K562 (cell line): ENCODE data around the gene TEX54. TPM values are rescaled to one million over a fixed set of nuclear protein-coding genes. Genes with fewer than 3 reads are reported as not detected.
A peak's percentile ranks its signal among the peaks of the same experiment; 100 is the strongest.

Source experiments
- CREB3L1 ChIP-seq: fragments of 450-650 bp; IDR thresholded peaks from 2 replicates; pipeline ENCODE4 v1.6.1; 2014; ENCODE audit warnings: low read depth, mild to moderate bottlenecking, moderate library complexity, borderline replicate concordance
- GABPB1 ChIP-seq: sonication (generic); formaldehyde crosslinking; IDR thresholded peaks from 2 replicates; pipeline ENCODE4 v1.8.0; 2022; ENCODE audit warnings: mild to moderate bottlenecking, missing genetic modification reagents
- KLF13 ChIP-seq: fragments of 450-650 bp; IDR thresholded peaks from 2 replicates; pipeline ENCODE4 v1.6.1; 2016; ENCODE audit warnings: missing genetic modification characterization, low read depth, mild to moderate bottlenecking, missing compliant biosample characterization, moderate library complexity, borderline replicate concordance
- L3MBTL2 ChIP-seq: fragments of 450-650 bp; IDR thresholded peaks from 2 replicates; pipeline ENCODE4 v1.6.1; 2016; ENCODE audit warnings: mild to moderate bottlenecking, moderate library complexity
- MECOM ChIP-seq: fragments of 250-450 bp; sonication (Bioruptor Pico); IDR thresholded peaks from 2 replicates; pipeline ENCODE4 v1.8.0; 2022; ENCODE audit warnings: inconsistent platforms
- NFIC ChIP-seq: fragments of 450-650 bp; IDR thresholded peaks from 2 replicates; pipeline ENCODE4 v1.6.1; 2017; ENCODE audit warnings: mild to moderate bottlenecking, inconsistent platforms
- NR1H2 ChIP-seq: sonication (generic); formaldehyde crosslinking; IDR thresholded peaks from 2 replicates; pipeline ENCODE4 v1.4.0; 2020; ENCODE audit warnings: mild to moderate bottlenecking, missing genetic modification reagents
- POLR2A ChIP-seq: fragments of 450-650 bp; conservative IDR thresholded peaks from 2 replicates; pipeline ENCODE4 v1.6.1; 2016
- POLR2B ChIP-seq: fragments of 450-650 bp; IDR thresholded peaks from 2 replicates; pipeline ENCODE4 v1.6.1; 2018; ENCODE audit warnings: low read depth; ENCODE audit not compliant: partially characterized antibody
- TCF7L2 ChIP-seq: fragments of 150-350 bp; IDR thresholded peaks from 2 replicates; pipeline ENCODE4 v1.6.1; 2016; ENCODE audit warnings: low read depth, mild to moderate bottlenecking, low read length, moderate library complexity
- TRIM24 ChIP-seq, 2 experiments: fragments of 450-650 bp; IDR thresholded peaks; 2 replicates each; pipeline ENCODE4 v1.6.1; 2016
- ZNF124 ChIP-seq: sonication (generic); formaldehyde crosslinking; IDR thresholded peaks from 2 replicates; pipeline ENCODE4 v1.8.1; 2022; ENCODE audit warnings: missing genetic modification reagents
- ZNF561 ChIP-seq: fragments of 450-650 bp; formaldehyde crosslinking; conservative IDR thresholded peaks from 2 replicates; pipeline ENCODE4 v1.4.0; 2020; ENCODE audit warnings: mild to moderate bottlenecking, moderate library complexity
- ZNF639 ChIP-seq, 2 experiments: fragments of 200-800 bp in 1 of 2; sonication (Bioruptor generic) in 1 of 2; sonication (generic) in 1 of 2; formaldehyde crosslinking in 1 of 2; IDR thresholded peaks in 1 of 2; conservative IDR thresholded peaks in 1 of 2; 2 replicates each; pipeline versions ENCODE4 v1.5.0 to v1.6.1; 2016 to 2020; ENCODE audit warnings: missing compliant biosample characterization in 1 of 2, missing genetic modification characterization in 1 of 2, missing genetic modification reagents in 1 of 2
- polyA plus RNA-seq, 8 experiments: library from polyadenylated mRNA; depleted of rRNA in 4 of 8; stranded (reverse) in 5 of 8; unstranded in 3 of 8; fragments of >200 nt; fragmentation: Nextera tagmentation in 2 of 8; fragmentation: Illumina TruSeq in 1 of 8; extraction: Ambion mirVana in 2 of 8; extraction: Trizol in 1 of 8; gene quantifications; 2 replicates each; pipeline versions ENCODE4 v1.2.1 to v1.2.3, GENCODE V29; 2011 to 2014; ENCODE audit warnings: inconsistent platforms in 1 of 8, missing spikeins in 1 of 8
- total RNA-seq, 7 experiments: library from RNA; depleted of rRNA in 6 of 7; stranded (reverse); fragments of >200 nt in 6 of 7; fragmentation: Illumina TruSeq in 2 of 7; extraction: Trizol in 2 of 7; gene quantifications; 2 replicates each; pipeline versions ENCODE4 v1.2.1 to v1.2.3, GENCODE V29; 2011 to 2021; ENCODE audit warnings: low replicate concordance in 1 of 7
- TF ChIP-seq, protein P1 (sequence below), 2 experiments: fragments of 450-650 bp; IDR thresholded peaks; 2 replicates each; pipeline ENCODE4 v1.6.1; 2016; ENCODE audit warnings: mild to moderate bottlenecking in 2 of 2, borderline replicate concordance in 1 of 2, low read depth in 1 of 2, moderate library complexity in 1 of 2
- TF ChIP-seq, protein P2 (sequence below): sonication (generic); formaldehyde crosslinking; IDR thresholded peaks from 2 replicates; pipeline ENCODE4 v1.8.0; 2022; ENCODE audit warnings: mild to moderate bottlenecking, missing genetic modification reagents

Gene TEX54
- total and polyA plus RNA-seq, 9 of the 15 experiments (the other 6 are each of a cell fraction or from before 2014, with no cell fraction given): not detected

GRCh38 chr11:62880803-62881578 lies 48.4 kb upstream of the TEX54 start, which contains the start of gene SLC3A2 (continued):
- TF ChIP-seq ZNF561 (CRISPR knock-in tag): no peak
- TF ChIP-seq NR1H2: peak; percentile 92
- TF ChIP-seq POLR2A: peak; percentile 99
- no peak; the same call in 1 of the 2 replicates for TF ChIP-seq NFIC
- peak; percentile 99 for TF ChIP-seq POLR2B
- no peak for TF ChIP-seq TRIM24 (IDR thresholded peaks at IDR 0.05)
- TF ChIP-seq ZNF124 (CRISPR knock-in tag): no peak
- TF ChIP-seq, protein P1, sequence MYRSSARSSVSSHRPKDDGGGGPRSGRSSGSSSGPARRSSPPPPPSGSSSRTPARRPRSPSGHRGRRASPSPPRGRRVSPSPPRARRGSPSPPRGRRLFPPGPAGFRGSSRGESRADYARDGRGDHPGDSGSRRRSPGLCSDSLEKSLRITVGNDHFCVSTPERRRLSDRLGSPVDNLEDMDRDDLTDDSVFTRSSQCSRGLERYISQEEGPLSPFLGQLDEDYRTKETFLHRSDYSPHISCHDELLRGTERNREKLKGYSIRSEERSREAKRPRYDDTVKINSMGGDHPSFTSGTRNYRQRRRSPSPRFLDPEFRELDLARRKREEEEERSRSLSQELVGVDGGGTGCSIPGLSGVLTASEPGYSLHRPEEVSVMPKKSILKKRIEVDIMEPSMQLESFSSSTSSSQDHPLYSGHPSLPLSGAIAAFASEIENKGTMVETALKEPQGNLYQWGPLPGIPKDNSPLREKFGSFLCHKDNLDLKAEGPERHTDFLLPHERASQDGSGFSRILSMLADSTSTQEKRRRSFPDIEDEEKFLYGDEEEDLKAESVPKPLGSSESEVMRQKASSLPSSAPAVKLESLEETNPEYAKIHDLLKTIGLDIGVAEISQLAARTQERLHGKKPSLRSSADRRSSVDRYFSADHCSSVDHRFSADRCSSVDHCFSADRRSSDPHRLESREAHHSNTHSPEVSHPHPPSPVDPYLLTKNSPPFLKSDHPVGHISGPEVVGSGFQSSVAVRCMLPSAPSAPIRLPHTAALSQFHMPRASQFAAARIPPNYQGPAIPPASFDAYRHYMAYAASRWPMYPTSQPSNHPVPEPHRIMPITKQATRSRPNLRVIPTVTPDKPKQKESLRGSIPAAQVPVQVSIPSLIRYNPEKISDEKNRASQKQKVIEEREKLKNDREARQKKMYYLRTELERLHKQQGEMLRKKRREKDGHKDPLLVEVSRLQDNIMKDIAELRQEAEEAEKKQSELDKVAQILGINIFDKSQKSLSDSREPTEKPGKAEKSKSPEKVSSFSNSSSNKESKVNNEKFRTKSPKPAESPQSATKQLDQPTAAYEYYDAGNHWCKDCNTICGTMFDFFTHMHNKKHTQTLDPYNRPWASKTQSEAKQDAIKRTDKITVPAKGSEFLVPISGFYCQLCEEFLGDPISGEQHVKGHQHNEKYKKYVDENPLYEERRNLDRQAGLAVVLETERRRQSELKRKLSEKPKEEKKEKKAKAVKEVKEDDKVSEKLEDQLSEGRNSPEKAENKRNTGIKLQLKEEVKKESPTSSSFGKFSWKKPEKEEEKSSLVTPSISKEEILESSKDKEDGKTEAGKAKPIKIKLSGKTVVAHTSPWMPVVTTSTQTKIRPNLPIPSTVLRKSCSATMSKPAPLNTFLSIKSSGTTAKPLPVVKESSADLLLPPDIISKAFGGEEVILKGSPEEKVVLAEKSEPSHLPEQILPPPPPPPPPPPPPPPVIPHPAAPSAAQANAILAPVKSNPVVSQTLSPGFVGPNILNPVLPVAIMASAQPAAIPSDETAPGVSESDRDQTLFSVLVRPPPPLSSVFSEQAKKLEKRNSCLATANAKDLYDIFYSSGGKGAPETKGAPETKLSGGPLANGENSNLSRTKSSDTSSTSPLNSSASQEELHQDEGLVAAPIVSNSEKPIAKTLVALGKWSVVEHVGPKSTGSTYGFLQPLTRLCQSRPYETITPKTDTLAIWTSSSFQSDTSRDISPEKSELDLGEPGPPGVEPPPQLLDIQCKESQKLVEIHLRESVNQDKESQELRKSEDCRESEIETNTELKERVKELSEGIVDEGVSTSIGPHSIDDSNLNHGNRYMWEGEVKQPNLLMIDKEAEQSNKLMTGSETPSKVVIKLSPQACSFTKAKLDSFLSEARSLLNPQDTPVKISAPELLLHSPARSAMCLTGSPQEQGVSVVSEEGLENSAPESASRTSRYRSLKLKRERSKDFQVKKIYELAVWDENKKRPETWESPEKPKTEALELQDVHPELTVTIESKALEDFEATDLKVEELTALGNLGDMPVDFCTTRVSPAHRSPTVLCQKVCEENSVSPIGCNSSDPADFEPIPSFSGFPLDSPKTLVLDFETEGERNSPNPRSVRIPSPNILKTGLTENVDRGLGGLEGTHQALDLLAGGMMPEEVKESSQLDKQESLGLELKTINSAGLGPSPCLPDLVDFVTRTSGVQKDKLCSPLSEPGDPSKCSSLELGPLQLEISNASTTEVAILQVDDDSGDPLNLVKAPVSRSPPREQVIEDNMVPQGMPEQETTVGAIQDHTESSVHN (IDR thresholded peaks at IDR 0.05; ENCODE audit: borderline replicate concordance in 1 of 2, low read depth in 1 of 2): no peak
- no peak for TF ChIP-seq MECOM (CRISPR knock-in tag)
- TF ChIP-seq CREB3L1: peak; percentile 79; the same call in 1 of the 2 replicates
- no peak for TF ChIP-seq TCF7L2
- TF ChIP-seq KLF13 (tag): no peak
- peak in 1 of 2 experiments; percentile 78; a peak in 1 of 4 replicates for TF ChIP-seq ZNF639 (CRISPR knock-in tag; conservative IDR thresholded peaks at IDR 0.05 in 1 of 2, IDR thresholded peaks at IDR 0.05 in 1 of 2)
- peak; percentile 81 for TF ChIP-seq GABPB1 (CRISPR knock-in tag)
- peak; percentile 80 for TF ChIP-seq L3MBTL2
- TF ChIP-seq, protein P2, sequence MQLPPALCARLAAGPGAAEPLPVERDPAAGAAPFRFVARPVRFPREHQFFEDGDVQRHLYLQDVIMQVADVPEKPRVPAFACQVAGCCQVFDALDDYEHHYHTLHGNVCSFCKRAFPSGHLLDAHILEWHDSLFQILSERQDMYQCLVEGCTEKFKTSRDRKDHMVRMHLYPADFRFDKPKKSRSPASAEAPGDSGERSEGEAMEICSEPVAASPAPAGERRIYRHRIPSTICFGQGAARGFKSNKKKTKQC (CRISPR knock-in tag): peak; percentile 87; the same call in 1 of the 2 replicates
